GM18519 (cell line): ENCODE data around the gene DDAH2.
A peak's percentile ranks its signal among the peaks of the same experiment; 100 is the strongest.

ENCODE experiments used
- ATAC-seq: cut with Tn5 transposase; IDR thresholded peaks from one replicate; pipeline ENCODE4 v1.9.1; 2021; ENCODE audit warnings: mild to moderate bottlenecking, moderate library complexity; ENCODE audit not compliant: unreplicated experiment, low FRiP score

DDAH2 gene

DNA sequence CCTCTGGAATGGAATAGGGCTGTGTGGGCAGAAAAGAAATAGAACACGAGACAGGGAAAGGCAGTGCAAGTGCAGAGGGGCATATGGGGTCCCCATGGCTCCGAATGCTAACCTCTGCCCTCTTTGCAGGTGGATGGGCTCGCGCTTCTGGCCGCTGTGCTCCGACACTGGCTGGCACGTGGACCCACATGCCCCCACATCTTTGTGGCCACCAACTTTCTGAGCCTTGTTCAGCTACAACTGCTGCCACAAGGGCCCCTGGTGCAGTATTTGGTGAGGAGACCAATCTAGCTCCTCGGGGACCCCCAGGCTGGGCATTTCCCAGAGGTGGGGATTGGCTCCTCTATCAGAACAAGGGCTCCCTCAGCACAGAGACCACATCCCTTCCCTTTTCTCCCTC, 32.2 kb upstream of the DDAH2 start:
- ATAC-seq, result no peak

DNA sequence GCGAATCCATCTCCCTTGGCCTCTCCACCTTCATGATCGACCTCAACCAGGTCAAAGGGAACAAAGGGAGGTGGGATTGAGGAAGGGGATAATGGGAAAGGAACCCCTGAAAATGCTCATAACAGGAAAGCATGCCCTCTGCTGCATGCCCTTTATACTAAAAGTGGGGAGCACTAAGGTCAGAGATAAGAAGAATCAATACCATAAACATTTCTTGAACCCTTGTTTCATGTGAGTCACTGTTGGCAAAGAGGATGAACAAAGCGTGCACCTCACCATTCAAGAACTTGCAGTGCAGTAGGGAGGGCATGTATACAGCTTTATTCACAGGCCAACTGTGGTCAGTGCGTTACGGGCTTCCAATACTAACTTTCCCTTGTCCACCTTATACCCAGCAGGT, 31.7 kb upstream of the DDAH2 start:
- no peak for ATAC-seq

DNA sequence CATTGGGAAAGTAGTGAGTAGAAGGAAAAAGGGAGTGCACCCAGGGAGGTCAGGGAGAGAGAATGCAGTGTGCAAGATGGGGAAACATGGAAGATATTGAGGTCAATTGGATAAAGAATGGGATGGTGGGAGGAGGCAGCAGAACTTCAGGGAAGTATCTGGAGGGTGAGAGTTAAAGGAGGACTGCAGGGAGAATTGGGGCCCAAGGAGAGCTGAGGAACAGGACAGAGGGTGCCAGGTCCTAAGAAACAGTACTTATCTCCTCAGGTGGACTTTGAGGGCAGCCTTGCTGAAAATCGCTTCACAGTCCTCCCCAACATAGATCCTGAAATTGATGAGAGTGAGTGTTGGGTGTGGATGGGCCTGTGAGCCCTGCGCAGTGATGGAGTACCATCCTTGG, 29.2 kb upstream of the DDAH2 start:
- no peak for ATAC-seq

DNA sequence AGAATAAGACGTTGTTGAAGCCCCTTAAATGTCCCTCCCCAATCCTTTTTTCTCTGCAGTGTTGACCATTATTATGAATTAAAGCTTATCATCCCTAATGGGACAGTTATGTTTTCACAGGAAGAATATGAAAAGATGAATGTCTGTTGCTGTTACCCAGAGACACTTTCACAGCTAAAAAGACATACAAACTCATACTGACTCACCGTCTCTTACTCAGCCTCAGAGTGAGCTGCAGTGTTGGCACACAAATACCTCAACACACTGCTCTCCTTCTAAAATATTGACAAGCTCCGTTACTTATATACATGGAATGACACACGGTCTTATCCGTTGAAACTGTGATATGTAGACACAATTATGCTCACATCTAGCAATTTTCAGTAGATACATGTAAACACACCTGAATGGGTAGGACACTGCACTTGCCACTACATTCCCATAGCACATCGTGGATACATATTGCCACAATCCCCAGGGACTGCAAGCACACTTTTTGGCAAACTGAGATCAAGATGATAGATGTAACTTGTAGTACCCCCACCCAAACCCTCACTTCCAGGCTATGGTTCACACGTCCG, 23.7 kb upstream of the DDAH2 start:
- ATAC-seq, result no peak

DNA sequence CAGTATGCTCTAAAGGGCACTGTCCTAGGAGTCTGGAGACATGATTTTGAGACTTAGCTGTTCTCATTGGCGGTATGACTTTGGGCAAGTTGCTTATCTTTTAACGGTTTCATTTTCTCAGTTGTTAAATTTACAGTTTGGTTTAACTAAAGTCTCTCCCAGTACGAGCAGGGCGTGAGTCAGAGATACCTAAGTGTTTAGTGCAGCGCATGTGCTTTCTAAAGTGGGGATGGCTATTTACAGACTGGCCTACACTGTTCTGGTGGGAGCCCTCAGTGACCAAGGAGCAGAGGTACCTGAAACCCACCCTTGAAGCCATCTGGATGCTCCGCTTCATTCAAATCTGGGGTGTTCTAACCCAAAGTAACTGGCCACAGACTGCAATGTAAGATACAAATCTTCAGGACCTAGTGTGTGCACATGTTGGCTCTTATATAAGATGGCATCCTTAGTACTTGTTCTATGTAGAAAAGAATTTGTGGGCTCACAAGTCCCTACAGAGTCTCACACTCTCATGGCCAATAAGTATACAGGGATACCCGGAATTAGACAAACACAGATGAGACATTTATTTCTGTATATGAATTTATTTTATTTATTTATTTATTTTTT, 21.4 kb upstream of the DDAH2 start:
- ATAC-seq, result no peak

DNA sequence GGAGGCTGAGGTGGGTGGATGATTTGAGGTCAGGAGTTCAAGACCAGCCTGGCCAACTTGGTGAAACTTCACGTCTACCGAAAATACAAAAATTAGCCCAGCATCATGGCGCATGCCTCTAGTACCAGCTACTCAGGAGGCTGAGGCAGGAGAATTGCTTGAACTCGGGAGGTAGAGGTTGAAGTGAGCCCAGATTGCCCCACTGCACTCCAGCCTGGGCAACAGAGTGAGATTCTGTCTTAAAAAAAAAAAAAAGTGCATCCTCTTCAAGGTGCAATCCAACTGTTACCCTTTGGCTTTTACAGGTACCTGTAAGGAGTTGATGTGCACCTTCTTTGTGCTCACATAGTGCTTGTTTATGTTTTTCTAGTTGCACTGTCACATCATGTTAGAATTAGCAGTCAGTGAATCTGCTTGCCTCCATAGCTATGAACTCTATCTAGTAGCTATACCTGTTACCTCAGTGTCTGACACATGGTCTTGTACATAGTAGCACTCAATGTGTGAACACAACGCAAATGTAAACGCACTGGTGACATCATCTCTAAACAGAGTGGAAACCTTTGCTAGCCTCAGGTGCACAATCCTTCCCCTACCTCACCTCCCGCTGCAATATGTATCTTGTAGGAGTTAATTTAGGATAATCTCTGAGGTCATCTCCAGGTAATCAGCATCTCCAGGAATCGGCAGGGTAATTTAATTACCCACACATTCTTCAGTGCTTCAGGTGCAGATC, 20.4 kb upstream of the DDAH2 start:
- no peak for ATAC-seq

DNA sequence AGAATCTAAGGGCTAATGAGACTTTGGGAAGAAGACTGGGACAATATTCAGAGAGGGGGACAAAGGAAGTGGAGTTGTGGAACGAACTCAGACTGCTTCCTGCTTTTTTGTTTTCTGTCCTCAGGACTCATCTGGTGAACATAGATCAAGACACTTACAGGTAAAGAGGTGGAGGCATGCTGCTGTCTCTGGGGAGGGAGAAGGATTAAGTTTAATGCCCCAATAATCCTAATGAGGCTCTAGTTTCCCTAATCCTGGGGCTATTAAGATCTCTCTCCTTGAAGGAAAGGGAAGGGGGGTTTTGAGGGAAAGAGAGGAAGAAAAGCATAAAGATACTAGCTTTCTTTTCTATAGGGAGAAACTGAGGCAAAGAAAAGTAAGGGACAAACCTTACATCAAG, 15.3 kb upstream of the DDAH2 start:
- no peak for ATAC-seq

DNA sequence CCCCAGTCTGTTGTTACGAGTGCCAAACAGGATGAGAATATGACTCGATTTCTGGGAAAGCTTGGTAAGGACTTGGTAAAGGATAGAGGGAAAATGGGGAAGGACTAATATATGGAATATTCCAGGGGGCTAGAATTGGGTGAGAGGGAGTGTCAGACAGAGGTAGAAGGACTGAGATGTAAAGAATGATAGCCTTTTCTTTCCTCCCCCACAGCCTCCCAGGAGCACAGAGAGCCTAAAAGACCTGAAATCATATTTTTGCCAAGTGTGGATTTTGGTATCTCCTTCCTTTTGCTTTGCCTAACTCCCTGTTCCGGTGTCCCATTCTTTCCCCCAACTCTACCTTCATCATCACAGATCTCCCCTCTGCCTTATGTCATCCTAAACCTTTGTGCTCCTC, 13.8 kb upstream of the DDAH2 start:
- no peak for ATAC-seq

DNA sequence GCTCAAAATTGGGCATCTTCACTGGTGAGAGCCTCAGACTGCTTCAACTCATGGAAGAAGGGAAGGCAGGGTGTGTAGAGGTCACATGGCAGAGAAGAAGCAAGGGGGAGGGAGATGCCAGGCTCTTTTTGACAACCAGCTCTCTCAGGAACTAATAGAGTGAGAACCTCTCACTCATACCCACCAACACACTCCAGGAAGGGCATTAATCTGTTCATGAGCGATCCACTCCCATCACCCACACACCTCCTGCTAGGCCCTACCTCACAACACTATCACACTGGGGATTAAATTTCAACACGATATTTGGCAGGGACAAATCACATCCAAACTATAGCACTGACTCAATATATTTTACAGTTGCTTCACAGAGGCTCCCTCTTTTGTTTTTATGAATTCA, 12.7 kb upstream of the DDAH2 start:
- ATAC-seq, result no peak

DNA sequence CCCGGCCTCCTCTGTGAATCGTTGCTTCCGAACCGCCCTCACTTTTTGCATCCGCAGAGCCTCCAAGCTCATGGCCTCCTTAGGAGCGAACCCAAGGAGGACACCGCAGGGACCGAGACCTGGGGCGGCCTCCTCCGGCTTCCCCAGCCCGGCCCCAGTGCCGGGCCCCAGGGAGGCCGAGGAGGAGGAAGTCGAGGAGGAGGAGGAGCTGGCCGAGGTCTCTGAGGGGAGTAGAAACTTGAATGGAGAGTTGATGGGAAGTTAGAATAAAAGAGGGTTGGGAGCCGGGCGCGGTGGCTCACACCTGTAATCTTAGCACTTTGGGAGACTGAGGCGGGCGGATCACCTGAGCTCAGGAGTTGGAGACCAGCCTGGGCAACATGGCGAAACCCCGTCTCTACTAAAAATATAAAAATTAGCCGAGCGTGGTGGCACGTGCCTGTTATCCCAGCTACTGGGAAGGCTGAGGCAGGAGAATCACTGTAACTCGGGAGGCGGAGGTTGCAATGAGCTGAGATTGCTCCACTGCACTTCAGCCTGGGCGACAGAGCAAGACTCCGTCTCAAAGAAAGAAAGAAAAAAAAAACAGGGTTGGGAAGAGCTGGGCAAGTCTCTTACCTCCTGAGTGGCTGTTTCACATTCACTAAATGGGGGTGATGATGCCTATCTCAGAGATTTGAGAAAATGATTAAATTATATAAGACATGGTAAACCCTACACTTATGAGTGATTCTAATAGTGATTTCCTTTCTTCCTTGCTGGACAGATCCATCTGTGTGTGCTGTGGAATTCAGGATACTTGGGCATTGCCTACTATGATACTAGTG, 11.5 kb upstream of the DDAH2 start:
- ATAC-seq, result no peak

DNA sequence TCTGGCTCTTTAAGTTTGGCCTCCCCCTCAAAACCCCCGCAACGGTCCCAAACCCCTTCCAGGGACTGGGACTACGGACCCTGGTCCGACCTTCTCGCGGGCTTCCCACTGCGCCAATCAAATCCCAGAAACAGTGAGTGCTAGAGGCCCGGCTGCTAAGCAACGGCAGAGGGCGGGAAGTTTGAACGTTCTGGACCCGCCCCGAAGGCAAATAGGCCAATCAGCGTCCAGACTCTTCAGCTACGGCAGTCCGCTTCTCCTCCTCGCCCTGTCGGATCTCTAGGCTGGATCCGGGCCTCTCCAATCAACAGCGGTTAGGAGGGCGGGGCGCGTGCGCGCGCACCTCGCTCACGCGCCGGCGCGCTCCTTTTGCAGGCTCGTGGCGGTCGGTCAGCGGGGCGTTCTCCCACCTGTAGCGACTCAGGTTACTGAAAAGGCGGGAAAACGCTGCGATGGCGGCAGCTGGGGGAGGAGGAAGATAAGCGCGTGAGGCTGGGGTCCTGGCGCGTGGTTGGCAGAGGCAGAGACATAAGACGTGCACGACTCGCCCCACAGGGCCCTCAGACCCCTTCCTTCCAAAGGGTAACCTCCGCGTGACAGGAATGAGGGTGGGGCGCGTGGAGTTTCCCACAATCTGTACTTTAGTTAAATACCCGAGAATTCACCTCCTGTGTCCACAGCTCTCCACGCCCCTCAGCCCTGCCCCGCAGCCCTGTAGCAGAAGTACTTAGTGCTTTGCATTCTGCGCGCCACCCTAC, 10.7 kb upstream of the DDAH2 start, which contains the start of gene MSH5:
TSS of gene MSH5 (plus strand) at position 367 of the 758 bp plus-strand sequence. CDS start 462 bp downstream, outside the sequence.
- ATAC-seq, result peak; percentile 66

DNA sequence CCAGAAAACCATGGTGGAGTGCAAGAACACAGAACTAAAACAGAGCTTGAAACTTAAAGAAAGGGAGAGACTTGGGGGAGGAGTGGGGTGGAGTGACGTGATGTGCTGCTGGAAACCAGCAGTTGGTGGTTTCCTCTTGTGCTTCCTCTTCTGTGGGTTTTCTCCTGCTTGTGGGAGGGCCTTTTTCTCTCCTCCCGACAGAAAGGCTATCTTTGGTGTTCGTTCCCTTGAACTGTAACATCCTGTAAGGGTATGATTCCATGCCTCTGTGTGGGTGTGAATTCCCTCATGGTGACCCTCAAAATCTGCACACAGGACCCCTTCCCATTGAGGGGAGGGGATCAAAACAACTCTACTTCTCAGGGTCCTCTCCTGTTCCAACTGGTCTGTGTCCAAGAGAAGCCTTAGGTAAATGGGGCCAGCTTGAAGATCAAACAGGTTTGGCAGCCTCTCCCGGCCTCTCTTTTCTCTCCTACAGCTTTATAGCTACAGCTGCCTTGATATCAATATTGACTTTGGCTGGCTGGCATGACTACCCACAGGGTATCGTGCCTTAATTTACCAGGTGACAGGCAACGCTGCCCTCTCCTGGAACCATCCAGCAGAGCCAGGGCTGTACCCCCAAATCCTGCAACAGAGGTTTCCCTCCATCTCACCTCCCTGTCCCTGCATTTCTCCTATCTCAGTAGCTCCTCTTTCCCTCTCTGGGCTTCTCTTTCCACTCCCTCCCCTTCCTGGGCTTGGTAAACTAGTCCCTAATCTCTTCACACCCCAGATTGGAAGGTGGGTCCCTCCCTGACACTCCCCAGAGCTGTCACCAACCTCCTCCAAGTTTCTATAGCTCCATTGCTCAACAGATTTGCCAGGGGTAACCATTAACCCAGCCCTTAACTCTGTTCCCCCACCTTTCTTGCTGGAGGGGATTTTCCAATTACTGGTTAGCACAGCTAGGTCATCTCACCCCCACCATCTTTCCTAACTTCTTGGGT, 9.2 kb upstream of the DDAH2 start:
- no peak for ATAC-seq

DNA sequence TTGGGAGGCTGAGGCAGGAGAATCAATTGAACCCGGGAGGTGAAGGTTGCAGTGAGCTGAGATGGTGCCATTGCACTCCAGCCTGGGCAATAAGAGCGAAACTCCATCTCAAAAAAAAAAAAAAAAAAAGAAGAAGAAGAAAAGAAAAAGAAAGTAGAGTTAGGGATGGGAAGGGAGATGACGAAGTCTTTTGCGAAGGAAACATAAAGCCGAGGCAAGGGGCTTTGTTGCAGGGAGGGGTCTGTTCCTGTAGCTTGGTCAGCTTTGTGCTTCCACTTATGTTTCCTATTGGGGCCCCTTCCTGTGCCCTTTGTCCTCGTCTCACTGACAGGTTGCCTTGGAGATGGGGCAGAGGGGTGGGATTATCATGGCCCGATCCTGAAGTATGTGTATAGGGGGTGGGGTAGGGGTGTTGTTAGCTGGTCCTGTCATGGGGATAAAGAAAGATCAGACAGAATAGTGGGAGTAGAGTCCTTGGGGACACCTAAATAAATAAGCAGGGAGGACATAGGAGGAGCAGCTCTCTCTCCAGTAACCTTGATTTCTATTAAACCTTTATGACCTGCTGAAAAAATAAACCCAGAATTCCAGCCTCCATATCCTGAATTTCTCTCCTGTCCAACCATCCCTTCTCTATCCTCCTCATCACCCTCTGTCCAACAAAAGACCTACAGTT, 8.4 kb upstream of the DDAH2 start:
- no peak for ATAC-seq

DNA sequence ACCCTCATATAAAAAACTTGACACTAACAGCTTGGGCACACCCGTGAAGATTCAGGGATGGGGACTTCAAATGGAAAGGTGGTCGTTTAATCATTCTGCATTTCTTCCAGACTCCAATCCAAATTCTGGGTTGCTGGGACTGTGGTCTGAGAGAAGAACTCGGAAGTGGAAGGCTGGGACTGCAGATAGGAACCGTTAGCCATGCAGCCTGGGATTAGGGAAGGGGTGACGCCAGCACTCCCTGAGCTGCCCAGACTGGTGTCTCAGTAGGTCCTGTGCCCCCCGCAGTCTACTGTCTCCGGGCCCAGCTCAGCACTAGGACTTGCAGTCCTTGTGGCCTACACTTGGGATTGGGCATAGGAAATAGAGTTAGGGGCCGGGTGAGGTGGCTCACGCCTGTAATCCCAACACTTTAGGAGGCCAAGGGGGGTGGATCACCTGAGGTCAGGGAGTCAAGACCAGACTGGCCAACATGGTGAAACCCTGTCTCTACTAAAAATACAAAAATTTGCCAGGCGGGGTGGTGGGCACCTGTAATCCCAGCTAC, 7.7 kb upstream of the DDAH2 start:
- no peak for ATAC-seq

DNA sequence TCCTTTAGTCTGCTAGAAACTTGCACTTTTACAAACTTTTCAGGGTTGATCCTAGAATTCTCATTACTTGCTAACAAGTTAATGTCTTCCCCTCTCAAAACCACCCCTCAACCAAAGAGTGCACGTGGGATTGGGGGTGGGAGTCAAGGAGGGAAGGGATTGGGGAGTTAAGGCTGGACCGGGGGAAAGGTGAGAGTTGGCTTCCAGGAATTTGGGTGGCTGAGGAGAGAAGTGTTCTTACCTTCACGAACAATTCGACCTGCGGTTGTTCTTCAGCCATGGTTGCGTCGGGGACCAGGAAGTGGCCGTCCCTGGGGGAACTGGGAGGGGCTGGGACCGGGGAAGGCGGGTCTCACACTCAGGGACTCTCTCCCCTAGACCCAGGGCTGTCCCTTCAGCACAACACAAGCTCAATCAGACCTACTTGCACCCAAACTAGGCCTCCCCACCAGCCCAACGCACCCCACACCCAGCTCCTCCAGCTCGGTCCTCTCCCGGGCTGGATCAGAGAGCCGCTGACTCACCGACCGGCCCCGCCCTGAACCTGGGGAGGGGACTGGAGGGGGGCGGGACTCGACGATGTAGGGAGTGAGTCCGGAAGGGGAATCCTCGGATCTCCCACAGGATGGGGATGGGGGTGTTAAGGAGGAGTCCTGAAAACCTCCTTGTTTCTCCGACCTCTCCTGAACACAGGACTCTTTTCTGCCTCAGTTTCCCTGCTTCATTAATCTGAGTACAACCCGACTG, 7.1 kb upstream of the DDAH2 start, which contains the start of gene CLIC1:
TSS of gene CLIC1 (minus strand) at position 510 of the 747 bp plus-strand sequence. CDS start at position 280, 230 bp downstream.
- ATAC-seq, result no peak

DNA sequence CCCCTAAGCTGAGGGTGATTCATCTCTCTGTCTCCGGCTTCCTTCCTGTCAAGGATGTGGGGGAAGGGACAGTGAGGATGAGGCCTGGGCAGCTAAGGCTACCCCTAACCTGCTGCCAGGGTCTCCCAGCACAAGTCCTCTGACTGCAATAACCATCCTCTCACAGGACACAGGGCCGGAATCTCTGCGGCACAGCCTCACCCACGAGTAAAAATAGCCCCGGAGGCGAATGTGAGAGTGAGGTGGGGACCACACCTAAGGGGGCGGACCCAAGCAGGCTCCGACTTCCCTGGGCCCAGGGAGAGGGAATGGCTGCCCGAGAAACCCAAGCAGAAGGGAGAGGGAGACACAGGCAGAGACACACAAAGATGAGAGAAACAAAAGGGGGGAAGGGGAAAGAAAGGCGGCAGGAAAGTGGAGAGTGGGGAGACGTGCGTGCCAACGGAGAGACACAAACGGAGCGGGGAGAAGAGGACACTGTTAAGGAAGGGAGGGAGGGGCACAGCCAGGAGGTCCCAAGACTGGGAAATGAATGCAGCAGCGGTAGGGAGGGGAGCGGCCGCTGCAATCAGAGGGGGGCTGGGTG, 5.8 kb upstream of the DDAH2 start:
- no peak for ATAC-seq

DNA sequence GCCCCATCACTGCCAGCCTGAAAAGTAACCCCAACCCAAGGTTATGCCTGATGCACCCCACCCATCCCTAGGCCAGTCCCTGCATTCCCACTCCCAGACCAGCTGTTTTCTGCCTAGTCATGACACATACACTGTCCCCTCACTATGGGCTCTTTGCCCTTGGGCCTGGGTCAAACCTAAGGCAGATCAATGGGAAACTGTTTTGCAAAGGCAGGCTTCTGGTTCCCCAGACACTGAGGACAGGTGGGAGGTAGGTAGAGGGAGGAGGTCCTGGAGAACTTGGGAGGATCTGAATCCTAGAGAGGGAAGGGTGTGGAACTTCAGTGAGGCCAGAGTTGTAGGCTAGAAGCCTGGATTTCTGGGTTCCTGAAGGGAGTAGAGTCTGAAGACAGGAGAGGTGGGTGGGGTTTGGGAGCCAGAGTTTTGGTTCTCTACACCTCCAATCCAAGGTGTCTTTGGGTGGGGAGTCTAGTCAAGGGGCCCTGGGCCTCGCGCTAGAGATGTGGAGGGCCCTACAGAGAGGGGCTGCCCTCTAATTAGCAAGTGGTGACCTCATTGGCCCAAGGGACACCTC, 5.2 kb upstream of the DDAH2 start:
- ATAC-seq, result no peak
